UCSD-AML1 (cell line): Measurements from ENCODE around the gene NEGR1.

Source experiments
- DNase-seq: peaks from one replicate; lab custom pipeline; 2025; ENCODE audit not compliant: unreplicated experiment; lab: John Stamatoyannopoulos, UW

NEGR1 gene

DNA sequence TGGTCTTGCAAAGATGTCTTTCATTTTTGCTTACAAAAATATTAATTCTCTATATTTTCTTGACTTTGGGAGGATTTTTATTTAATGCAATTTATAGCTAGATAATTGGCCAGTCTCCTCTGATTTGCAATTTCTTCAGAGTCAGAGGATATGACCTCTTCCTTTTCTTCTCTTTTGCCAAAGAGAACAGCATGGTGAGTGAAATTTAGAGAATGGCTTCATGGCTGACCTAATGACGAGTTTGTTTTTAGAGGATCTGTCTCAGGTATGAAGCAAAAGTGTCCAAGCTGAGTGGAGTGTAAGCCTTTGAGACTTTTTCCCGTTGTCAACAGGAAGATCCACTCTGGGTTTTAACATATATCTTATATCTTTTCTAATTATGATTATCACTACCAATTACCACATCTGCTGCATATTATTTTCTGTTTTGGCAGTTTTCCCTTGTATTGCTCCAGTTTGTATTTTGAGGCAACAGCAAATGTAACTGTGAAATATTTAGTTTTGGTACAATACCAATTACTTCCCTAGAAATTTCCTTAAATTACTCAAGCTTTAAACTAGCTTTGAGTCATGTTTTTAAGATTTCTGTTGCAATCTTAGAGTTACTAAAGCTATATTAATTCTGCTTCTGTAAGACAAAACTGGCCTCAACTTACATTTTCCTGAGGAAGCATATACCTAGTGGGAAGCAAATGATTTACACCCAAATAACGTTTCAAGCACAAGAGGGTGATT lies 868.7 kb downstream of the NEGR1 start:
- no peak for DNase-seq

DNA sequence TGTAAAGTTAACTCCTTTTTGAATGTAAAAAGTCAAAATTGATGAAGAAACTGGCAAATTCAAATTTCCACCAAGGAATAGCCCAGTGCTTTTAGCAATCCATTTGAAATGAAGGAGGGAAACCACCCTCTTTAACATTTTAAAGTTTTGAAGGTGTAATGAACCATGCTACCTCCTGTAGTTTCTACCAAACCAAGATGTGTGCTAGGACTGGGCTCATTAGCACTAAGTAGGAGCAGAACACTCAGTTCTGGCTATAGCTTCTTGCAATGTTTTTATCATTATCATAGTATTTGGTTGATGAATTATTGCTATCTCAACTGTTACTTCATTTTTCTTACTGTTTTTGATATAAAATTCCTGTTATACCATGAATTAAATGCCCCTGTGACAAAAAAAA lies 882.3 kb downstream of the NEGR1 start:
- no peak for DNase-seq

DNA sequence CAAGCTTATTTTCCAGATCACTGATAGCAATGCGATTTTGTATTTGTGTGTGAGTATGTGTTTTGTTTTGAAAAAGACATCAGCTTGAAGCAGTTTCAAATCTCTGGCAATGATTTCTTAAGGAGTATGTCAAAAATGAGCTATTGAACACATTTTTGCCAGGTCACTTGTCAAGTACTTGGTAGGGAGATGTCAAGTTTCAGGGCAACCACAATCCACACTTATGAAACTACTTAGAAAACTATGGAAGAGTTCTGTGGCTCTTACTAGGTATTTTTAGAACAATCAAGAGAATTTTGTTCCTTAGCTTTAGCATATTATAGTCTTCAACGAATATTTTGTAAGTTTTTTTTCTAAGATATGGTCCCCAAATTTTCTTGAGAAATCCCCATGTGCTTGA lies 882.7 kb downstream of the NEGR1 start:
- no peak for DNase-seq

DNA sequence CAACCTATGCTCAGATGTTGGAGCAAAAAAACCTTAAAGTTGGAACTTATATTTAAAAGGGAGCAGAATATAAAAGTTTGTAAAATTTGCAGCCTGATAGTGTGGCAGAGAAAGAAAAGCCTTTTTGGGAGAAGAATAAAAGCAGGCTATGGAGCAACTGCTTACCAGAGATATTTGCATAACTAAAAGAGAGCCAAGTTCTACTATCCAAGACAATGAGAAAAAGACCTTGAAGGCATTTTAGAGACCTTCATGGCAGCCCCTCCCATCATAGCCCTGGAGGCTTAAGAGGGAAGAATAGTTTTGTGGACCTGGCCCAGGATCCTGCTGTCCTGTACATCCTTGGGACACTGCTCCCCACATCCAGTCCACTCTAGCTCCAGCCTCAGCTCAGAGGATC lies 889.0 kb downstream of the NEGR1 start:
- DNase-seq = no peak

DNA sequence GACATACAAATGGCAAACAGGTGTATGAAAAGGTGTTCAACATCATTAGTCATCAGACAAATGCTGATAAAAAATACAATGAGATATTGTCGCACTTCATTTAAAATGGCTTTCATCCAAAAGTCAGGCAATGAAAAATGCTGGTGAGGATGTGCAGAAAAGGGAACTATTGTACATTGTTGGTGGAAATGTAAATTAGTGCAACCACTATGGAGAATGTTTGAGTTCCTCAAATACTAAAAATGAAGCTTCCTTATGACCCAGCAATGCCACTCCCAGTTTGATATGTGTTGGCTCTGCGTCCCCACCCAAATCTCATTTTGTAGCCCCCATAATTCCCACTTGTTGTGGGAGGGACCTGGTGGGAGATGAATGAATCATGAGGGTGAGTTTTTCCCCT lies 891.8 kb downstream of the NEGR1 start:
- DNase-seq = no peak

DNA sequence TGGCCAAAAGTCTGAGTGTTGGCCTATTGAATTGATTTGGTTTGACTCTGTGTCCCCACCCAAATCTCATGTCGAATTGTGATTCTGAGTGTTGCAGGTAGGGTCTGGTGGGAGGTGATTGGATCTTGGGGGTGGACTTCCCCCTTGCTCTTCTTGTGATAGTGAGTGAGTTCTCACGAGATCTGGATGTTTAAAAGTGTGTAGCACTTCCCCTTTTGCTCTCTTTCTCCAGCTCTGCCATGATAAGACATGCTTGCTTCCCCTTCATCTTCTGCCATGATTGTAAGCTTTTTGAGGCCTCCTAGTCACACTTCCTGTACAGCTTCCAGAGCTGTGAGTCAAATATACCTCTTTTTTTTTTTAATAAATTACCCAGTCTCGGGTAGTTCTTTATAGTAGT lies 904.5 kb downstream of the NEGR1 start:
- DNase-seq = no peak

DNA sequence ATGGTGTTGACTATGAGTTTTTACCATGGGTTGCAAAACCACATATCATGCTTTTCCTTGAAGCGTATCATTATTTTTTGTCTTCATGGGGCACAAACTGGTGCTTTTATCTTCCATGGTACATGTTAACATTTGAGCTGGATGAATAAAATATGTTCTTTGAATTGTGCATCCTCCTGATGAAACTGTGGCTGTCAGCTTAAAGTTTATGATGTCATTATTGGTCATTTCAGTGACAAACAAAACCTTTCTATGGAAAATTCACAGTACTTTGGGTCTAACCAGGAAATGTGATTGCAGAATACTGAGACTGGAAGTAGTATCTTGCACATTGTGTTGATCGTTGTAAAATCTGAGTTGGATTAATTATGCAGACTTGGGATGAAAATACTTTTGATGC lies 909.8 kb downstream of the NEGR1 start:
- no peak for DNase-seq

DNA sequence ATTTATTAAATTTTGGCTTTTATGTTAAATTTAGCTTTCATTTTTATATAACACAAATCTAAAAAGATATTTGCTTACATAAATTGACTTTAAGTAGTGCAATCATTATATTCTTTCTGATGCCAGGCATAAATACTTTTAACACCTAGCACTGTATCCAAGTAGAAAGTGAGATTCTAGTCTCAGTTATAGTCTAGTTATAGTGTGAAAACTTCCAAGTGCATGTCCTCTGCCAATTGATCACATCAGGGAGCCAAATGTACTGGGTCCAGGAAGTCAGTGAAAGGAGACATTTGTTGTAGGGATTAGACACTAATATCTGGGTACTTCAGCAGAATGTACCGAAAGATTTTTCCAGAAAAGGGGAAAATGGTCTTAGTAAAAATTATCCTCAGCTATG lies 910.8 kb downstream of the NEGR1 start:
- no peak for DNase-seq

DNA sequence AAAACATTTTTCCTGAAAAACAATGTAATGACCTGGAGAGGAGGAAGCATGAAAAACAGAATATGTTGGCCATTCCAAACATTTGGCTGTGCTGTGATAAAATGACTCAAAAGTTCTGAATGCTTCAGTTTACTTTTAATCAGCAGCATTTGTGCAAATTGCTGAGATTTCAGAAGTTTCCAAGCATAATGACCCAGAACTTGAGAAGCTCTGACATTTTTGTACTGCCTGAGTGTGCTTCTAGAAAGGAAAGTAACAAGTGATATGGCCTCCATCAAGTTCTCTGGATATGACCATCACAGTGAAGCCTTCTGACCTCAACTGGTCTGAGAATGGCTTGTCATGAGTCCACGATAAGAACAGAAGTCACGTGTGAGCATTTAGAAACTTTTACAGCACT lies 918.1 kb downstream of the NEGR1 start:
- DNase-seq = no peak

DNA sequence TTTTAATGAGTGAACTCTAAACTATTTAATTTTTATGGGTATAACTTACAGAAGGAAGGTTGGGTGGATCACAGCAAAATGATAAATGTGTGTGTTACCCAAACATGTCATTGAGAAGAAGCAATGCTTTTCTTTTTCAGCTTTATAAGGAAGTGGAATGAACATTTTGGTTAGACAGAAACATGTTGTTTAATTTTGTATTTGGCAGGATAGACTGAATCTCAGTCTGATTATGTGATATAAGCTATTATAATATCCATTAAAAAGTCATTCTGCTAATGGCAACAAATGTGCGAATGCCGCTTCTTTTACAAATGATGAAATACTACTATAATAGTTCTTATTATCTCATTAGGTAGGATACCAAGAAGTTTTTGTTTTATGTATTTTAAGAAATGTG lies 919.6 kb downstream of the NEGR1 start:
- DNase-seq = no peak

DNA sequence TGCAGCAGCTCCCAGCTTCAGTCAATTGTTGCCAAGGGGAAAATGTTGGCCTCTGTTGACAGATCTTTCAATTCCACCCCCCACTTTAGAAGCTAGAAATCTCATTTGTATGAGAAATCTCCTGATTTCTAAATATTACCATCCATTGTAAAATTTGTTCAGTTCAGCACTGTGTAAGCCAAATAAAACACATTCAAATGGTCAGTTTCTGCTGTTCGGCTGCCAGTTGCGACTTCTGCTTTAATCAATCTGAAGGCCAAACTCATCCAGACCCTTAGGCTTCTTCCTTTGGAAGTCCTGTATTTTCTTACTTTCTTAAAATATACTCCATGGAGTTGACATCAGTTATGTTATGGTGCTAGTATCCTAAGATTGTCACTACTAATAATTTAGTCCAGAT lies 920.3 kb downstream of the NEGR1 start:
- no peak for DNase-seq

DNA sequence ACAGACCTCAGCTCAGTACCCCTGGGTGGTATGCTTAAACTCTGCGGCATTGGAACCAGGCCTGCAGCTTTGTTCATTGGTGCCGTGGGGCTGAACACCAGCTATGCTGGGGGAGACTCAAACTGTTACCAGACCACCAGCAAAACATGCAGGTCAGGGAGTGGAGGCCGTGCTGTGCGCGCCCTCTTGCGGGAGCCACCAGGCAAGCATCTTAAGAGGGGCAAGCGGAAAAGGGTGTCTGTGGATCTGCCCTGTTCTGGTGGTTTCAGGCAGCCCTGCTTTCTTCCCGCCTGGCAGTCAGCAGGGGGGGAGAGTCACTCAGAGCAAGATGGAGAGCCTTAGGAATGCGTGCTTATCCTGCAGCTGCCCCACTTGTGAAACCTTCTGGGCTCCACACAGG lies 924.6 kb downstream of the NEGR1 start:
- no peak for DNase-seq

DNA sequence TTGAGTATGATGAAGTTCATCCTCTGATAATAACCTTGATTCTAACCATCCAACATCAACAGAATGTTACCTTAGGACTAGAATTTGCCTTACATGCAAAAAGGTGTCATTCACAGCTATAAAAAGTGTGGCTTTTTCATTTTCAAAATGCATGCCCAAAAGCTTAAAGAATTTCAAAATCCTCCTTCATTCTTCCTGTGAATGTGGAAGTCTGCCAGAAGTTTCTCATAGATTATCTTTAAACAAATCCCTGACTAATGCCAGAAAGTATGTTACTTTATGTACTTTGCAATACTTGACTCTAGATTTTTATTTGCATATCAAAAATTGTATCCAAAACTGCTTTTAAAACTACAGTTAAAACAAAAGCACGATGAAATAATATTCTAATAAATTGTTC lies 930.9 kb downstream of the NEGR1 start:
- DNase-seq = no peak

DNA sequence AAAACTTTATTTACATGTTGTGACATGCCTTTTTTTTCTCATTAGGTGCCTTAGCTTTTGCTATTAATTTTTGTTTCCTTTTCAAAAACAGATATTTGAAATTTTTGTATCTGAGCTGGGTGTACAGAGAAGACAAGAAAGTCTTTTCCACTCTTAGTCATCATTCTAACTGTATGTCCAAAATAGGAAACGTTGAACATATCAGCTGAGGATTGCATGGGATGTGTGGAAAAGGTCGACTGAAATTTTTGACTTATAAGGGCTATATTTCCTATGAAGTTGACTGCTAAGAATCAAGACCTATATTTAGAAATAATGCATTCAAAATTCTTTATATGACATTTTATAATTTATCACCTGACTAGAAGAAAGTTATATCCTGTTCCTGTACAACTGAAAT lies 931.5 kb downstream of the NEGR1 start:
- DNase-seq = no peak

DNA sequence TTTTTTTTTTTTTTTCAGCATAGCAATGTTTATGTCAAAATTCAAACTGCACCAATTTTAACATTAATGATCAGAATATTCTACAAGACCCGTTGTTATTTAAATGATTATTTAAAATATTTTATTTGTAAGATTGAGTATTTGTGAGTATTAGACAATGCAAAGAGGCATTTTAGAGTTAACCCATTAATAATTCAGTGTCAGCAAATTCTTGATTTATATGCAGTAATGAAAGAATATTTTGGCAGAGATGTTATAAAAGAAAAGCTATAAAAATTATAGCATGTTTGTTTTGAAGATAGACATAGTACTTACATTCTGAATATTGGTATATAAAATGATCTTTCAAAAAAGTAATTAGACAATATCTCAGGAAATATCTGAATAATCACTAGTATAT lies 932.0 kb downstream of the NEGR1 start:
- no peak for DNase-seq
